Fibroblast of lung (primary cell): ENCODE measurements around the gene DCAF15.

ENCODE experiments used
- CTCF ChIP-seq, 2 donors: IDR thresholded peaks in 1 of 2; conservative IDR thresholded peaks in 1 of 2; 1 replicate in 1 of 2; 2 replicates in 1 of 2; pipeline ENCODE4 v1.5.1; 2011 to 2012; ENCODE audit warnings: low read length in 2 of 2, control low read depth in 1 of 2, inconsistent platforms in 1 of 2, low read depth in 1 of 2, mild to moderate bottlenecking in 1 of 2
- EZH2 ChIP-seq: IDR thresholded peaks from 2 replicates; pipeline ENCODE4 v1.5.1; 2012; ENCODE audit warnings: low read length, control low read depth, mild to moderate bottlenecking; ENCODE audit errors: missing control alignments

GRCh38 chr19:13934785-13935109 is 17.6 kb upstream of the DCAF15 start:
- TF ChIP-seq CTCF (conservative IDR thresholded peaks at IDR 0.05 in 1 of 2, IDR thresholded peaks at IDR 0.05 in 1 of 2; ENCODE audit: low read depth in 1 of 2, low read length in 2 of 2), result no peak
- no peak for TF ChIP-seq EZH2
